HG02798 (cell line): ENCODE data around the gene SDK1.
"Not testable (repeated sequence)": the region's sequence is repeated elsewhere in the genome, so short reads cannot be mapped to it uniquely, and the experiment has no call there.

Experiments
- ATAC-seq: cut with Tn5 transposase; IDR thresholded peaks from one replicate; pipeline ENCODE4 v1.9.1; 2021; ENCODE audit warnings: mild to moderate bottlenecking; ENCODE audit not compliant: unreplicated experiment, poor library complexity

SDK1 gene

DNA sequence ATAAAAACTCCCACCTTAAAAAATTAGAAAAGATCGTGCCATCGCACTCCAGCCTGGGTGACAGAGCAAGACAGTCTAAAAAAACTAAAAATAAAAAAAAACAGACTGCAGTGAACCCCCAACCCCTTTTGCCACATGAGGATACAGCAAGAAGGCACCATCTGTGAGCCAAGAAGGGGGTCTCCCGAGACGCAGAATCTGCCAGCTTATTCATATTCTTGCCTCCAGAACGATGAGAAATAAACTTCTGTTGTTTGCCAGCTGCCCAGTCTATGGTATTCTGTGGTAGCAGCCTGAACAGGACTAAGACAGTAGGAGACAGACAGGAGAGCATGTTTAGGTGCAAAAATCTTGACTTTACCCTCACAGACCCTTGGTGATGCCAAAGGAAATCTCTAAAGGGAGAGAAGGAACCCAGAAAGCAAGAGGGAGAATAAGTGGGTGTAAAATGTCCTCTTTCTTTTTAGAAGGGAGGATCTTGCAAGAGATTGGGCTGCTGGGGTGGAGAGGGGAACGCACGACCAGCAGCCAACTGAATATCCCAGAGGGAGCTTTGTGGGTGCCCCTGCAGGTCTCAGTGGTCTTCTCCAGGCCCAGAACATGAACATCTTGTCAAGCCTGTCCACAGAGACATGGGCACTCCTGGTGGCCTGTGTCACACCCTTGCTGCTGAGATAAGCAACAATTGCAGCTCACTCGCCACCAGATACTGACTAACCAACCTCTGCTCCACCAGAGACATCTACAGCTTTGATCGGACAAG, 980.4 kb downstream of the SDK1 start:
- no peak for ATAC-seq

DNA sequence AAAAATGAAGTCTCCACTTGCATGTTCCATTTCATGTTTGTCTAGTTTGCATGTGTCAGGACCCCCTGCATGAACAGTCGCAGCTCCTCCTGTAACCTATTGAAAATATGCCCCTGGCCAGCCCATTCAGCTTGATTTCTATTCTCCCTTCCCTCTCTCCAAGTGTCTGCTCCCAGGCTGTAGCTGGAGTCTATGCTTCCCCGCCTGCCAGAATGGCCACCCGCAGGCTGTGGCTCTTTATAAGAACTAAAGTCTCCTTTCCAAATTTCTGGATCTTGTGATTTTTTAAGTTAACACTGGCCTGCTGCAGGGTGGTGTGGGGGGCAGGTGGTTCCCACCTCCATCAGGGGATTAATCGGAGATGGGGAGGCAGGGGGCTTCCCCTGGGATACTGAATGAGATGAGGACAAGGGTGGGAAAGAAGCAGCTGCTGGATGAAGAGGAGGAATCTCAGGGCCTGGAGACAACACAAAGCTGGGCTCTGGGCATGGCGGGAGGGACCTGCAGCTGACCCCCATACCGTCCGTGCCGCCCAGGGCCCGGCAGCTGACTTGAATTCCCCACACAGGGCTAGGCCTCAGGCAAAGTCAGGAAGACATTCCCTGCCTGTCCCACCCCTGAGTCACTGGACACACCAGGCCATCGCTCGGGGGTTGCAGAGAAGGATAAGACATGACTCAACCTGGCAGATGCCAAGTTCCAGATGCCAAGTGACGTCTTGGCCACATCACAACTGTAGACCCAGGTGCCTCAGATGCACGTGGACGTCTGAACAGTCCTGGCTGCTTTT, 981.6 kb downstream of the SDK1 start:
- ATAC-seq: no peak

DNA sequence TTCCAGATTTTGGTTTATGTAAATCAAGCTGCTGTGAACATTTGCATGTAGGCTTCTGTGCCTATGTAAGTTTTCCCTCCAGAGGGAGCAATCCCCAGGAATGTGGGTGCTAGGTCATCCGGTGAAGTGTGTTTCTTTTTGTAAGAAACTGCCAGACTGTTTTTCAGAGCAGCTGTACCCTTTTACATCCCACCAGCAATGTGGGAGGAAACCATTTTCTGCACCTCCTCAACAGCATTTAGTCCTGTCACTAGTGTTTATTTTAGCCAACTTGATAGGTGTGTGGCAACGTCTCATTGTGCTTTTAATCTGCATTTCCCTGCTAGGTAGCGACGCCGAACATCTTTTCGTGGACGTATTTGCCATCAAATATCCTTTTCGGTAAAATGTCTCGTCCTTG, 985.3 kb downstream of the SDK1 start:
- ATAC-seq: no peak

DNA sequence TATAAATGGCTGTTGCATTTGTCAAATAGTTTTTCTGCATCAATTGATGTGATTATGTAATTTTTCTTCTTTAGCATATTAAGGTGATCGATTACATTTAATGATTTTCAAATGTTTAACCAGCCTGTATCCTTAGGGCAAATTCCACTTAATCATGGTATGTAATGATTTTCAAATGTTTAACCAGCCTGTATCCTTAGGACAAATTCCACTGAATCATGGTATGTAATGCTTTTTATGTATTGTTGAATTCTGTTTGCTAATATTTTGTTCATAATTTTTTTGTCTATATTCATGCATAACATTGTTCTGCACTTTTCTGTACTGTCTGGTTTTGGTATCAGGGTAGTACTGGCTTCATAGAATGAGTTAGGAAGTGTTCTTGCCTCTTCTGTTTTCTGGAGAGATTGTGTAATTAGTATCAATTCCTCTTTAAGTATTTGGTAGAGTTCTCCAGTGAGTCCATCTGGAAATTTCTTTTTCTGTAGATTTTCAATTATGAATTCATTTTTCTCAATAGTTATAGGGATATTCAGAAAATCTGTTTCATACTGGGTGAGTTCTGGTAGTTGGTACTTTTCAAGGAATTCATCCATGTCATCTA, 987.8 kb downstream of the SDK1 start:
- ATAC-seq: no peak

DNA sequence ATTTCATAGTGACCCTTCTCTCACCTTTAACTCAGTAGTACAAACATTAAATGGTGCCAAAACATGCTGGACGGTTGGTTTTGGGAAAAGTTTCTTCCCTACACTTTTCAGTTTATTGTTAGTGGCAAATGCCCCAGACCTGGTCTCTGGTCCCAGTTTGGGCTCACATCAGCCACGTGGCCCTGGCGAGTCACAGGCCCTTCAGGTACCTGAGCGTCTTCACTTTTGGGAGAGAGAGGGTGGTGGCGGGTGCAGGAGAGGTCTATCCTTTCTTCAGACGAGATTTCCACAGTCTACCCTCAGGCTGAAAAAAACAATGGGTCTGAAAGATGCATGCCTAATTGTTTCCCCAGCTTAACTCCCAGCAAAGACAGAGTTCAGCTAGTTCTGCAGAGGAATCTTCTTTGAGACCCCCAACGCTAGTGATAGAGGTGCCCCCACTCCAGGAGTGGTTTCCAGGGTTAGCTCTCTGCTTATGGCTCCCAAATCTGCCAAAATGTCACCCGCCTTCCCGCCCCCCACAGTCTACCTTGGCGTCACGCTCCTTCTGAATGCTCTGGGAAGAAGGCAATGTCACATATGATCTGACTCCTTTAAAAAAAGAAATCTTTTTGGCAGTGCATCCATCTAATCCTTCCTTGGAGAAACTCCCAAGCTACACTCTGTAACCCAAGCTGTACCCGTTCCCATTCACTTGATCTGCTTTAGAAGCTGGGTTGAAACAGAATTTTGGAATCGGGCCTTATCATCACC, 996.3 kb downstream of the SDK1 start:
- no peak for ATAC-seq

DNA sequence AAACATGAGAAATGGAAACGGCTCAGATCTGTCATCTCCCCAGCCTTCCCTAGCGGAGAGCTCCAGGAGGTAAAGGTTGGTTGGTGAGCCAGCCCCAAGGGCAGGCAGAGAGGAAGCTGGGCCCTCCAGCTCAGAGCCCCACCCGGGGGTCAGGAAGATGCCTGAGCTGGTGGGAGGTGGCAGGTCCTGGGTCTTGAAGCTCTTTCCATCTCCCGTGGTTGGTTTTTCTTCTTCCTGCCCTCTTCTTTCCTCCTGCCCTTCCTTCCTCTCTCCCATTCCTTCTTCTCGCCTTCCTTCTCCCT, 996.8 kb downstream of the SDK1 start:
- ATAC-seq: no peak

DNA sequence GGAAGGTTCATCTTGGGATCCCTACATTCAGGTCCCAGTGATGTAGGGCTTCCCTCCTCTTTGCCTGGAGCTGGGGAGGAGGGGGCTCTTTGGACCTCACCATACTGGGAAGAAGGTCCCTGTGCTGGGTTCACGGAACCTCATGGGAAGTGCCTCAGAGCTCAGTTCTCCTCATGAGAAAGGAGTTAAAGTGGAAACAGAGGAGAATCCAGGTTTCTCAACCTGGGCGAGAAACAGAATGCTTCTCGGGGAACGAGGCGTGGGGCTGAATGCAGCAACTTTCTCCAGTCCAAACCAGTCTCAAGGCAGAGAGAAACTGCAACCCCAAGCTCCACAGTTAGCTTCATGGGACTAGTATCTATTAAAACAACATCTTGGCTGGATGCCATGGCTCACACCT, 998.4 kb downstream of the SDK1 start:
- no peak for ATAC-seq

DNA sequence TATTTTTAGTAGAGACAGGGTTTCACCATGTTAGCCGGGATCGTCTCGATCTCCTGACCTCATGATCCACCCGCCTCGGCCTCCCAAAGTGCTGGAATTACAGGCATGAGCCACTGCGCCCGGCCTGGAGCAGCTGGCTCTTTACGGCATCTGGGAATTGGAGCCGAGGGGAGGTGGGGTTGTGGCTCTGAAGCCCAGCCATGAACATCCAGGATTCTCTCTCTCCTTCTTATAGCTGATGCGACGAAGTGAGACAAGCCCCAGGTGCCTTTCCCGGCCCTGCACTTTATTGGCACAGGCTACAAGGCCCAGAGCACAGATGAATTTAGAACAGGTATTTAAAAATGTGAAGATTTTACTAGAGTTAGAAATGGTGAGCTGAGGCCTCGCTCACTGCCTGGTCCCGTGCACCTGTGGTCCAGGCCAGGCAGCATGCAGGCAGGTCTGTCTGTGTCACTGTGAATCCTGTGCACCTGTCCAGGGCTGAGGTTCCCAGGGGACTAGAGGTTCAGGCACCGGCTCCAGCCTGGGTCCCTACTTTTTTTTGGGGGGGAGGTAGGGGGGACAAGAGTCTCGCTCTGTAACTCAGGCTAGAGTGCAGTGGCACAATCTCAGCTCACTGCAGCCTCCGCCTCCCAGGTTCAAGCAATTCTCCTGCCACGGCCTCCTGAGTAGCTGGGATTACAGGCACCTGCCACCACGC, 1001.3 kb downstream of the SDK1 start:
- no peak for ATAC-seq

DNA sequence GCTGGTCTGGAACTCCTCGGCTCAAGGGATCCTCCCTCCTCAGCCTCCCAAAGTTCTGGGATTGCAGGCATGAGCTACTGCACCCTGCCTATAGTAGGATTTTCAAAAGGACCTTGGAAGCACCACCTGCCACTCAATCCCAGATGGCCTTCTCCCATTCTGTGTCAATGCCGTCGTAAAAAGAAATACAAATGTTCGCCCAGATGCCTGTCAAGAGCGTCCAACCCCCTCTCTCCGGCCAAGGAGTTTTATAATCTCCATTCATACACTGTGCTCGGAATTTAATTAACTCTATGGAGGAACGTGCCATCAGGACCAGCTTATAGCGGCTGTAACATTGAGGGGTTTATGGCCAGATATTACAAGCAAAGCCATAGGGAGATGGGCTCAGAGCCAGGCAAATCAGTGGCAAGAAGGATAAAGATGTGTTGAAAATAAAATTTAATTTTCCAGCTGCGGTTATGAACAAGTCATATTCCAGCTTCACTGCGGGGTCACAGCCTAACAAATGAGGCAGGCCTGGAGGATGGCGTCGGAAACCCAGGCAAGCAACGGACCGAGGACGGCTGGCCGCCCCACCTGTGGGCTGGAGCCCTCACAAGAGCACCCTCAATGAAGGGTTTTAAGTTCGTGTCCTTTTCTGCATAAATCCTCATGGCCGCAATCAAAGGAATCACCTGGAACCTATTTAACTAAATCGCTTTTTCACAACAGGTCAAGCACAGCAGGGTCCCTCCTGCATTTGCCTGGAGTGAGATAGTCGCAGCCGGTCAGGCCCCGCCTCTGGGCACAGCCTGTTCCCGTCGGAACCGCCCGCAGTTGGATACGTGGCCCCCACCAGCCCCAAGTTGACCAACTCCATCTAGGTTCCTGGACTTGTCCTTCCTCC, 1006.5 kb downstream of the SDK1 start:
- ATAC-seq: no peak

DNA sequence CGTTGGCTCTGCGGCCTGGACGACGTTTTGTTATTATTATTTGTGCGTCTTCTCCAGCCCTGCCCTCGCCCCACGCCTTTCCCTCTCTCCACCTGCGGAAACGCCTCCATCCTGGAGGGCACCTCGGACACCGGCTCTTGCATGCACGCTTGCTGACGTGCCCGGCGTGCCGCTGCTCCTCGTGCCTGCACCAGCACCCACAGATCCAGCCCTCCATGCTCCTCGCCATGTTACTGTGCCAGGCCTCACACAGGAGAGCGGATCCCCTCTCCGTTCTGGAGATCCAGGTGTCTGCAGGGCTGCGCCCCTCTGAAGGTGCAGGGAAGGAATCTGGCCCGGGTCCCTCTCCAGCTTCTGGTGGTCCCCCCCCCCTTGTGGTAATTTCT, 1007.1 kb downstream of the SDK1 start:
- ATAC-seq: no peak

DNA sequence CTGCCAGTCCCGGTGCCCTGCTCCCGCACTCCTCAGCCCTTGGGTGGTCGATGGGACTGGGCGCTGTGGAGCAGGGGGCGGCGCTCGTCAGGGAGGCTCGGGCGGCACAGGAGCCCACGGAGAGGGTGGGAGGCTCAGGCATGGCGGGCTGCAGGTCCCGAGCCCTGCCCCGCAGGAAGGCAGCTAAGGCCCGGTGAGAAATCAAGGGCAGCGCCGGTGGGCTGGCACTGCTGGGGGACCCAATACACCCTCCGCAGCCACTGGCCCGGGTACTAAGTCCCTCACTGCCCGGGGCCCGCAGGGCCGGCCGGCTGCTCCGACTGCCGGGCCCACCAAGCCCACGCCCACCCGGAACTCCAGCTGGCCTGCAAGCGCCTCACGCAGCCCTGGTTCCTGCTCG, 1012.9 kb downstream of the SDK1 start:
- ATAC-seq: not testable (repeated sequence)

DNA sequence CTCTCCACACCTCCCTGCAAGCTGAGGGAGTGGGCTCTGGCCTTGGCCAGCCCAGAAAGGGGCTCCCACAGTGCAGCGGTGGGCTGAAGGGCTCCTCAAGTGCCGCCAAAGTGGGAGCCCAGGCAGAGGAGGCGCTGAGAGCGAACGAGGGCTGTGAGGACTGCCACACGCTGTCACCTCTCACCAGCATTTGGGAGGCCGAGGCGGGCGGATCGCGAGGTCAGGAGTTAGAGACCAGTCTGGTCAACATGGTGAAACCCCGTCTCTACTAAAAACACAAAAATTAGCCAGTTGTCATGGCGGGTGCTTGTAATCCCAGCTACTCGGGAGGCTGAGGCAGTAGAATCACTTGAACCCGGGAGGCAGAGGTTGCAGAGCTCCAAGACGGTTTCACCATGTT, 1013.3 kb downstream of the SDK1 start:
- ATAC-seq: not testable (repeated sequence)
